SH-SY5Y (cell line): Measurements from ENCODE around the gene TUSC2.

Source experiments
- GATA2 ChIP-seq: IDR thresholded peaks from 2 replicates; pipeline ENCODE4 v1.6.1; 2011; ENCODE audit warnings: mild to moderate bottlenecking, low read depth, low read length
- GATA3 ChIP-seq: IDR thresholded peaks from 2 replicates; pipeline ENCODE4 v1.6.1; 2011; ENCODE audit warnings: low read depth, mild to moderate bottlenecking, low read length, moderate library complexity

DNA sequence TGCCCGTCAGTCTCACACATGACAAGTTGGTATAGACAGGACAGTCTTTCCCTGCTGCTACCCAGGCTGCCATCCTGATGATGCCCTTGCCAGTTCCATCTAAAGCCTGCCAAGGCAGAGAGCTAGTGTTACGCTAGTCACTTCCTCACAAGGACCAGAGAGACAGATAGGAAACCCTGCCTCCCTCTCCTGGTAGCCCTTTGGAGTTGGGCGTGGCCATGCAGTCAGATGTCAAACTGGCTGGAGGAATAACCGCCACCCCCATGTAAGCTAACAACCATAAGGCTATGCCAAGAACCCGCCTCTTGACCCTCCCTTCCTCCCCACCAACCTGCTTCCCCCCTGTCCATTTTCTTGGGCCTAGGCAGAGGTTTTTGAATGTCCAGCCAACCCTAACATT, 28.5 kb upstream of the TUSC2 start:
- TF ChIP-seq GATA3 (no peak), GATA2 (no peak)
